Spleen (tissue), 11 donors: Measurements from ENCODE around the gene MCM3. TPM values are rescaled to one million over a fixed set of nuclear protein-coding genes. Genes with fewer than 3 reads are reported as not detected.

Experiments used
- DNase-seq: peaks from one replicate; pipeline ENCODE4 v3.0.0-alpha.2; 2020
- H3K27ac ChIP-seq, 8 donors: fragments of 200-600 bp; sonication (generic) in 7 of 8; 1 replicate in 4 of 8; 2 replicates in 4 of 8; pipeline versions ENCODE4 v1.5.0 to v1.8.0; 2016 to 2021; ENCODE audit warnings: inconsistent platforms in 4 of 8, mild to moderate bottlenecking in 4 of 8, moderate library complexity in 1 of 8
- H3K27me3 ChIP-seq, 7 donors: fragments of 200-600 bp; sonication (generic) in 6 of 7; replicated peaks in 1 of 7; 1 replicate in 4 of 7; 2 replicates in 3 of 7; pipeline versions ENCODE4 v1.5.0 to v1.8.0; 2016 to 2021; ENCODE audit warnings: inconsistent platforms in 3 of 7, mild to moderate bottlenecking in 1 of 7
- H3K36me3 ChIP-seq, 6 donors: fragments of 200-600 bp; sonication (generic) in 5 of 6; 1 replicate in 4 of 6; 2 replicates in 2 of 6; pipeline versions ENCODE4 v1.5.0 to v1.8.0; 2016 to 2021; ENCODE audit warnings: inconsistent platforms in 2 of 6
- H3K4me1 ChIP-seq, 6 donors: fragments of 200-600 bp; sonication (generic) in 5 of 6; 1 replicate in 3 of 6; 2 replicates in 3 of 6; pipeline versions ENCODE4 v1.5.0 to v1.8.0; 2016 to 2021; ENCODE audit warnings: inconsistent platforms in 3 of 6
- H3K4me3 ChIP-seq, 8 donors: fragments of 200-600 bp; sonication (generic) in 7 of 8; 1 replicate in 4 of 8; 2 replicates in 4 of 8; pipeline versions ENCODE4 v1.5.0 to v1.8.0; 2016 to 2021; ENCODE audit warnings: inconsistent platforms in 4 of 8, mild to moderate bottlenecking in 4 of 8, moderate library complexity in 2 of 8
- H3K9me3 ChIP-seq, 8 donors: fragments of 200-600 bp; sonication (generic) in 7 of 8; 1 replicate in 4 of 8; 2 replicates in 4 of 8; pipeline versions ENCODE4 v1.5.0 to v1.8.0; 2016 to 2021; ENCODE audit warnings: inconsistent platforms in 4 of 8
- CTCF ChIP-seq, 11 experiments: fragments of 200-600 bp in 7 of 11; fragments of 450-650 bp in 4 of 11; sonication (generic) in 4 of 11; IDR thresholded peaks in 8 of 11; conservative IDR thresholded peaks in 3 of 11; 1 replicate in 7 of 11; 2 replicates in 4 of 11; pipeline versions ENCODE4 v1.4.0 to v1.8.0; 2016 to 2021; ENCODE audit warnings: antibody characterized with exemption in 11 of 11, inconsistent platforms in 4 of 11, mild to moderate bottlenecking in 1 of 11
- POLR2A ChIP-seq, 3 donors: fragments of 450-650 bp; IDR thresholded peaks; one replicate each; pipeline ENCODE4 v1.5.1; 2017; ENCODE audit warnings: antibody characterized with exemption in 3 of 3, mild to moderate bottlenecking in 1 of 3
- POLR2AphosphoS5 ChIP-seq, 3 donors: sonication (generic); formaldehyde crosslinking; IDR thresholded peaks; one replicate each; pipeline ENCODE4 v1.5.1; 2017; ENCODE audit warnings: antibody characterized with exemption in 3 of 3
- WGBS, 5 donors: extraction: QIAGEN DNeasy Blood & Tissue Kit in 3 of 5; methylation state at CpG; one replicate each; pipeline versions ENCODE4 v1.1.5 to v1.1.7; 2013 to 2018; 5-methylcytosine and 5-hydroxymethylcytosine counted together
- intact Hi-C: fragments of 100-400 bp; cut with DNase I; formaldehyde crosslinking; loops from one replicate; pipeline ENCODE4 v1.15.0; 2023; ENCODE audit warnings: low total_unique reads
- polyA plus RNA-seq, 3 donors: library from polyadenylated mRNA; stranded (reverse); fragments of 200-250 nt; gene quantifications; one replicate each; pipeline ENCODE4 v1.2.1, GENCODE V29; 2013
- total RNA-seq, 7 donors: library from RNA; depleted of rRNA in 3 of 7; stranded (reverse); fragments of >200 nt in 3 of 7; fragmentation: NEBNext Ultra II Directional in 4 of 7; extraction: Animal tissue kit (Norgen Biotek cat#: 25700) in 4 of 7; gene quantifications; one replicate each; pipeline versions ENCODE4 v1.1.0 to v1.2.1, GENCODE V29; 2016 to 2021
- donor health status: healthy with polysubstance abuse.
- donor health status: DM: no; HTN: no; CAD: no; lungs with moderate emphysema.
- donor health status: DM: no; HTN: no; CAD: no.
- donor health status: Bipolar disorder and iron deficiency.
- donor health status: healthy.
- donor health status: DM: no; HTN: no; CAD: no.
- donor health status: DM: yes; HTN: yes; CAD: no.

MCM3 gene
- total and polyA plus RNA-seq, 10 donors: 21.1 to 48.6 (median 36.4) TPM

- TF ChIP-seq CTCF (IDR thresholded peaks at IDR 0.05 in 8 of 11, conservative IDR thresholded peaks at IDR 0.05 in 3 of 11) (peak; percentile 47 to 96 (median 91)), POLR2AphosphoS5 (IDR thresholded peaks at IDR 0.05) (no peak)
- Histone ChIP-seq H3K36me3 (peaks cover 3 to 90% (median 64%) of the 10 kb centered on the region in 6 donors), H3K9me3 (no peaks in the 10 kb centered on the region), H3K4me3 (no peak overlapping the region), H3K27me3 (no peaks in the 10 kb centered on the region), H3K27ac (no peak overlapping the region), H3K4me1 (peaks cover 0 to 8% (median 0%) of the 10 kb centered on the region in 6 donors)
- WGBS, 5 donors: 51 to 54% (median 53%) methylated on average over 11 of the region's 11 CpGs
- intact Hi-C loops: loop anchor here (10.0 kb wide), 2 partner anchors 99 to 209 kb away; no protein-coding TSS in a partner anchor
- peak; percentile 88 for DNase-seq
Observed at GRCh38 chr6:52263709-52264540, 20.6 kb downstream of the MCM3 start.

GRCh38 chr6:52262620-52263344, 21.8 kb downstream of the MCM3 start:
- Histone ChIP-seq H3K27ac (no peak overlapping the region), H3K9me3 (no peaks in the 10 kb centered on the region), H3K27me3 (no peaks in the 10 kb centered on the region), H3K36me3 (peaks cover 0 to 78% (median 53%) of the 10 kb centered on the region in 6 donors), H3K4me1 (peaks cover 0 to 8% (median 0%) of the 10 kb centered on the region in 6 donors), H3K4me3 (no peak overlapping the region)
- WGBS, 5 donors: 78 to 88% (median 82%) methylated on average over 9 of the region's 9 CpGs
- no peak for DNase-seq
- intact Hi-C loops: loop anchor here (10.0 kb wide), 2 partner anchors 98 to 208 kb away; no protein-coding TSS in a partner anchor
- TF ChIP-seq POLR2AphosphoS5 (IDR thresholded peaks at IDR 0.05): no peak
- TF ChIP-seq CTCF (IDR thresholded peaks at IDR 0.05 in 8 of 11, conservative IDR thresholded peaks at IDR 0.05 in 3 of 11): no peak

GRCh38 chr6:52261229-52261628, 23.3 kb downstream of the MCM3 start:
- peaks cover 0 to 8% (median 0%) of the 10 kb centered on the region in 6 donors for H3K4me1 ChIP-seq
- intact Hi-C loops: loop anchor here (10.0 kb wide), 2 partner anchors 96 to 206 kb away; no protein-coding TSS in a partner anchor
- H3K36me3 ChIP-seq: peaks cover 0 to 63% (median 37%) of the 10 kb centered on the region in 6 donors
- no peaks in the 10 kb centered on the region for H3K9me3 ChIP-seq
- H3K27ac ChIP-seq: no peak overlapping the region
- WGBS, 5 donors: 90 to 95% (median 91%) methylated on average over 6 of the region's 6 CpGs
- H3K4me3 ChIP-seq: no peak overlapping the region
- DNase-seq: no peak
- TF ChIP-seq POLR2A (IDR thresholded peaks at IDR 0.05): no peak
- no peak for TF ChIP-seq CTCF (IDR thresholded peaks at IDR 0.05 in 8 of 11, conservative IDR thresholded peaks at IDR 0.05 in 3 of 11)
- TF ChIP-seq POLR2AphosphoS5 (IDR thresholded peaks at IDR 0.05): no peak
- peaks cover 0 to 5% (median 0%) of the 10 kb centered on the region in 7 donors for H3K27me3 ChIP-seq
